AG09309 (cell line): ENCODE measurements around the gene PLCL2.
A peak's percentile ranks its signal among the peaks of the same experiment; 100 is the strongest.

Experiments
- DNase-seq: peaks from one replicate; pipeline ENCODE4 v3.0.0-alpha.2; 2010; ENCODE audit warnings: low read depth
- H3K4me3 ChIP-seq: 2 replicates; pipeline ENCODE4 v1.5.1; 2011; ENCODE audit warnings: mild to moderate bottlenecking, low read depth, low read length, moderate library complexity; ENCODE audit not compliant: control insufficient read depth
- TF ChIP-seq, protein P1 (sequence below): IDR thresholded peaks from 2 replicates; pipeline ENCODE4 v1.5.1; 2011; ENCODE audit warnings: mild to moderate bottlenecking, low read depth, low read length, inconsistent platforms; ENCODE audit not compliant: insufficient read depth, control insufficient read depth; ENCODE audit errors: missing control alignments

PLCL2 gene

DNA sequence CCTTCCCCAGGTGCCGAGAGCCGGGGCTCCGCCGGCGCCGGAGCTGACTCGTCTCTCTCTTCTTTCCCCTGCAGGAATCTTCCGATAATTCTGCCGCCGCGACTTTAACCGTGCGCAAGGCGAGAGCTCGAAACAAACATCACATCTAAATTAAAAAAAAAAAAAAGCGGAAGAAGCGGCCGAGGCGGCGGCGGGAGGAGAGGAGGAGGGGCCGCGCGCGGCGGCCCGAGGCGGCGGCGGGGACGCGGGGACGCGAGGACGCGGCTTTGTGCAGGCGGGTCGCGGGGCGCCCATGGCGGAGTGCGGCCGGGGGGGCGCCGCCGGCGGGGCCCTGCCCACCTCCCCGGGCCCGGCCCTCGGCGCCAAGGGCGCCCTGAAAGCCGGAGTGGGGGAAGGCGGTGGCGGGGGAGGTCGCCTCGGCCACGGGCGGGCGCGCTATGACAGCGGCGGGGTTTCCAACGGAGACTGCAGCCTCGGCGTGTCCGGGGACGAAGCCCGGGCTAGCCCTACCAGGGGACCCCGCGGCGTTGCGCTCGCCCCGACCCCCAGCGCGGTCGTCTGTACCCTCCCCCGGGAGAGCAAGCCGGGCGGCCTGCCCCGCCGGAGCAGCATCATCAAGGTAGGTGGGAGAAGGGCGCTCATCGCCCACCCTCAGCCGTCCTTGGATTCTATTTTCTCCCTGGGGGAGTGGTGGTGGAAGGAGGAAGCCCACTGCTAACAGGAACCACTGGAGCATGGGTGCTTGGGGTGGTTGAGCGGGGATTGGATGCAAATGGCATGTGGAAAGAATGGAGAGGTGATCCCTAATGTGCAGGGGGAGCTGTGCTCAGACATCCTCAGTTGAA lies at the start of gene PLCL2:
PLCL2 (plus strand) TSS at position 208 of the 845 bp plus-strand sequence; CDS start at position 293, 85 bp downstream.
- TF ChIP-seq, protein P1, sequence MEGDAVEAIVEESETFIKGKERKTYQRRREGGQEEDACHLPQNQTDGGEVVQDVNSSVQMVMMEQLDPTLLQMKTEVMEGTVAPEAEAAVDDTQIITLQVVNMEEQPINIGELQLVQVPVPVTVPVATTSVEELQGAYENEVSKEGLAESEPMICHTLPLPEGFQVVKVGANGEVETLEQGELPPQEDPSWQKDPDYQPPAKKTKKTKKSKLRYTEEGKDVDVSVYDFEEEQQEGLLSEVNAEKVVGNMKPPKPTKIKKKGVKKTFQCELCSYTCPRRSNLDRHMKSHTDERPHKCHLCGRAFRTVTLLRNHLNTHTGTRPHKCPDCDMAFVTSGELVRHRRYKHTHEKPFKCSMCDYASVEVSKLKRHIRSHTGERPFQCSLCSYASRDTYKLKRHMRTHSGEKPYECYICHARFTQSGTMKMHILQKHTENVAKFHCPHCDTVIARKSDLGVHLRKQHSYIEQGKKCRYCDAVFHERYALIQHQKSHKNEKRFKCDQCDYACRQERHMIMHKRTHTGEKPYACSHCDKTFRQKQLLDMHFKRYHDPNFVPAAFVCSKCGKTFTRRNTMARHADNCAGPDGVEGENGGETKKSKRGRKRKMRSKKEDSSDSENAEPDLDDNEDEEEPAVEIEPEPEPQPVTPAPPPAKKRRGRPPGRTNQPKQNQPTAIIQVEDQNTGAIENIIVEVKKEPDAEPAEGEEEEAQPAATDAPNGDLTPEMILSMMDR = no peak
- peak within 1 kb of the TSS; percentile 87 for H3K4me3 ChIP-seq
- DNase-seq = no peak

DNA sequence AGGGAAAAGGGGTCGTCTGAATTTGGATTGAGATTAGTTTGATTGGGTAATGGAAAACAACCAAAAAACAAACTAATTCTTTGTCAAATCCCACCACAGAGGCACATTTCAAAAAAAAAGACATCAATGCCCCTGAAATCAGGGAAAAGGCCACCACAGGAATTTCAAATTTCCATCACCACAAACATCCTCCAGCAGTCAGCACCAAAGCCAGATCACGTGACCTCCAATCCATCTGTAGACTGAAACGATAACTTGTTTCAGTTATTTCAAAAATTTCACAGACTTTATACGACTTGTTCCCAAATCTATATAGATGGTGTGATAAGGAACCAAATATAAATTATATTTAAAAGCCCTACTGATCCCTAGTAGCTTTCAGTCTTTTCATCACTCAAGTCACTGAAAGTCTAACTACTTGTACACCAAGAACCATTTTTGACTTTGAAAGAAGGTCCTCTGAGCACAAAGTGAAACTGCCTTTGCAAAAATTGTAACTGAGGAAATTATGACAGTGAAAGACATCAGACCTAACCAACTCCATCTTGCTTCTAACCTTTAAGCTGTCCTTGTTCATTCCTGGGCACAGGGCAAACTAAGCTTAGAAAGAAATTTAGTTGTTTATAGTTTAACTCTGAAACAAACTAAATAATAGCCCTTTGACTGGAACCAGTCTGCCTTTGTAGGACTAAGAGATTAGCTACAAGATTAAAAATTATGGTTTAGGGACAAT lies 48.1 kb upstream of the PLCL2 start:
- H3K4me3 ChIP-seq = no peak overlapping the region
- TF ChIP-seq, protein P1 = no peak
- no peak for DNase-seq

DNA sequence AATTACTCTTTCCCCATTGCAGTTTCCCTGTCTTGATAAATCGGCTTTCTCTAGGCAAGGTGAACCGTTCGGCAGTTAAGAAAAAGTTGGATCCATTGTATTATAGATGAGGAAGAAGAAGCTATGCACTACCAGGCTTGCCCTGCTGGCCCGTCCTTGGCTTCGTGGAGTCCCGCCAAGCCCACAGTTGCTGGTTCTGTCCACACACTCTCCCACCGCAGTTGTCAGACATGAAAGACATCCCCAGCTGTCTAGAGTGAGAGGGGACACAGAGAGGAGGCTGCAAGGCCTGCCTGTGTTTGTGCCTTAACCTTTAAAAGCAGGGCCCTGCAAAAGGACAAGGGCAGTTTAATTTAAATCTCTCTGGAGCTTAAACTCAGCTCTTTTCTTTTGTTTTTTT lies 47.2 kb upstream of the PLCL2 start:
- H3K4me3 ChIP-seq = no peak overlapping the region
- DNase-seq = no peak
- TF ChIP-seq, protein P1 = no peak

DNA sequence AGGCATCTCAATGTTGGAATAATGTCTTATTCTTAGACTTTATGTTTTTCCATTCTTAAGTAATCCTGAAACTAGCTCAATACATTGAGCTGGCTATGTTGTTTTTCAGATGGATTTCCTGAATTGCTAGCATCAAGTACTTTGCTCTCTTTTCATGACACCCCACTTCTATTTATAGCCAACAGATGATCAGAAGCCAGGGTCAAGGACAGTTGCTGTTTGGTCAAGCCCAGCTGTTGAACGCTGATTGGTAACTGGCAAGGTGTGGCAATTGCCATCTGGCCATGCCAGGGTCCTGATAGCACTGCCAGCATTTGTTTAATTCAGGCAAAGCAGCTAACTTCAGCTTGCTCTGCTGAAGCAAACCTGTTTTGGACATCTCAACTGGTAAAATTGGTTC lies 46.2 kb upstream of the PLCL2 start:
- no peak for DNase-seq
- no peak overlapping the region for H3K4me3 ChIP-seq
- TF ChIP-seq, protein P1 = no peak

DNA sequence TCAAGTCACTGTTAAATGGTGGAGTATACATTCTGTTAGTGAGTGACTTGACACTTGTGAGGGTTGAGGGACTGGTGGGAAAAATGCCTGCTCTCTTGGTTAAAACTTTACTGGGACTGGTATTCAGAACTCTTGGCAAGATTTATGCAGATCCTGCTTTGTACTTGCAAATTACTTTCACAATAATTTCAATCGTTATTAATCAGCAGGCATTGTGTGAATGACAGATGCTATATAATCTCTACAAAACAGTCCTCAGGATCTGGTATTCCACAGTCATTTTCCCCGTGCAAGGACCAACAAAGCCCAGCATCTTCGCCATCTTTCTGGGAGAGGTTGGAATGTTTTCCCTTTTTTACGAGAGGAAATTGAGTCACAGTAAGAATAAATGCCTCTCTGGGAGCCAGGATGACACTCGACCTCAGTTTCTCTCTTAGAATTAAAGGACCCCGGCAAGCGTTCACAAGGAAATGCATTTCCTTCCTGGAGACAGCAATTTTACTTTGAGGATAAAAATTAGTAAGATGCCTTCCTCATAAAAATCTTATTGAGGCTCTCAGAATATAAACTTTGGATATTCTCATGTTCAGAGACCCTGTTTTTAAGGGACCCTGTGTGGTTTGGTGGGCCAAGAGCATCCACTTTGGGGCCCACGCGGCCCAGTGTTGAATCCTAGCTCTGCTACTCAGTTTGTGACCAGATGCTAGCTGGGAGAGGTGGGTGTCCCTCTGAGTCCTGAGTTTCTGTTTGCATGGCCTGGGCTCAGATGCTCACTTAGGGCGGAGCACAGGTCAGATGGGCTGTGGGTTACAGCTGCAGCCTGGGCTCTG lies 45.3 kb upstream of the PLCL2 start:
- DNase-seq = no peak
- H3K4me3 ChIP-seq = no peak overlapping the region
- TF ChIP-seq, protein P1 = no peak

DNA sequence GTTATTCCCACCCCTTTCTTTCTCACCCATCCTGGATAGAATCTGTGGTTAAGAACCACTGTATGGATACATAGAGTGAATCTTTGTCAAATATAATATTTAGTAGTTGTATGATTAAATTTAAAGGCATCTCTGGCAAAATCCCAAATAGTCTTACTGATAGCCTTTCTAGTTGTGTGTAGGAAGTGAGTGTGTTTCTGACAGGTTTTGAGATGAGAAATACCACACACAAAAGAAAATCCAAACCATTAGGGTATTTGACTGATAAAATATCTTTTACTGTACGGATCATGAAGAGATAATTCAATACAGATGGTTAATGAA lies 44.7 kb upstream of the PLCL2 start:
- H3K4me3 ChIP-seq = no peak overlapping the region
- TF ChIP-seq, protein P1 = no peak
- no peak for DNase-seq
